ENCODE data around the gene NLE1. TPM values are rescaled to one million over a fixed set of nuclear protein-coding genes. Genes with fewer than 3 reads are reported as not detected.

NLE1 gene
- total RNA-seq, 1 donor from 2014 or later: 9.1 TPM

GRCh38 chr17:35088356-35088880, 53.7 kb downstream of the NLE1 start:
- peak; percentile 50 for DNase-seq
- Mint-ChIP-seq H3K4me3 (ENCODE audit: unreplicated experiment) (peak overlapping the region; percentile 93), H3K9me3 (ENCODE audit: unreplicated experiment) (no peaks in the 10 kb centered on the region), H3K27ac (ENCODE audit: unreplicated experiment) (peak overlapping the region; percentile 66), H3K4me1 (ENCODE audit: low read depth, unreplicated experiment) (no peaks in the 10 kb centered on the region), H3K27me3 (ENCODE audit: unreplicated experiment) (peaks cover 7% of the 10 kb centered on the region), H3K36me3 (ENCODE audit: unreplicated experiment) (peaks cover 3% of the 10 kb centered on the region)
- no peak for TF ChIP-seq CTCF (IDR thresholded peaks at IDR 0.05; ENCODE audit: partially characterized antibody, unreplicated experiment)

- Mint-ChIP-seq H3K36me3 (ENCODE audit: unreplicated experiment) (no peaks in the 10 kb centered on the region), H3K27me3 (ENCODE audit: unreplicated experiment) (peaks cover 7% of the 10 kb centered on the region), H3K27ac (ENCODE audit: unreplicated experiment) (peak overlapping the region; percentile 66), H3K9me3 (ENCODE audit: unreplicated experiment) (no peaks in the 10 kb centered on the region), H3K4me3 (ENCODE audit: unreplicated experiment) (peak overlapping the region; percentile 93), H3K4me1 (ENCODE audit: low read depth, unreplicated experiment) (no peaks in the 10 kb centered on the region)
- TF ChIP-seq CTCF (IDR thresholded peaks at IDR 0.05; ENCODE audit: partially characterized antibody, unreplicated experiment): no peak
- no peak for DNase-seq
These were observed 54.3 kb downstream of the NLE1 start for GRCh38 chr17:35087731-35088355.

GRCh38 chr17:35086931-35087573, 55.1 kb downstream of the NLE1 start:
- Mint-ChIP-seq H3K27ac (ENCODE audit: unreplicated experiment) (no peak overlapping the region), H3K9me3 (ENCODE audit: unreplicated experiment) (no peaks in the 10 kb centered on the region), H3K36me3 (ENCODE audit: unreplicated experiment) (no peaks in the 10 kb centered on the region), H3K4me1 (ENCODE audit: low read depth, unreplicated experiment) (no peaks in the 10 kb centered on the region), H3K4me3 (ENCODE audit: unreplicated experiment) (peak overlapping the region; percentile 93), H3K27me3 (ENCODE audit: unreplicated experiment) (peaks cover 7% of the 10 kb centered on the region)
- no peak for DNase-seq
- TF ChIP-seq CTCF (IDR thresholded peaks at IDR 0.05; ENCODE audit: partially characterized antibody, unreplicated experiment): no peak

GRCh38 chr17:35086164-35086563, 55.9 kb downstream of the NLE1 start:
- no peaks in the 10 kb centered on the region for H3K36me3 Mint-ChIP-seq (ENCODE audit: unreplicated experiment)

More at GRCh38 chr17:35086164-35086563, 55.9 kb downstream of the NLE1 start:
- peaks cover 7% of the 10 kb centered on the region for H3K27me3 Mint-ChIP-seq (ENCODE audit: unreplicated experiment)
- no peak for DNase-seq
- no peaks in the 10 kb centered on the region for H3K4me1 Mint-ChIP-seq (ENCODE audit: low read depth, unreplicated experiment)
- no peak for TF ChIP-seq CTCF (IDR thresholded peaks at IDR 0.05; ENCODE audit: partially characterized antibody, unreplicated experiment)
- H3K27ac Mint-ChIP-seq (ENCODE audit: unreplicated experiment): no peak overlapping the region
- H3K4me3 Mint-ChIP-seq (ENCODE audit: unreplicated experiment): no peak overlapping the region
- no peaks in the 10 kb centered on the region for H3K9me3 Mint-ChIP-seq (ENCODE audit: unreplicated experiment)

All from glutamatergic neuron (in vitro differentiated cells).